Measurements from ENCODE around the gene NYNRIN. TPM values are rescaled to one million over a fixed set of nuclear protein-coding genes. Genes with fewer than 3 reads are reported as not detected.

Gene NYNRIN
- total RNA-seq, 4 donors from 2014 or later = 18.5 to 43.6 (median 29.8) TPM

DNA sequence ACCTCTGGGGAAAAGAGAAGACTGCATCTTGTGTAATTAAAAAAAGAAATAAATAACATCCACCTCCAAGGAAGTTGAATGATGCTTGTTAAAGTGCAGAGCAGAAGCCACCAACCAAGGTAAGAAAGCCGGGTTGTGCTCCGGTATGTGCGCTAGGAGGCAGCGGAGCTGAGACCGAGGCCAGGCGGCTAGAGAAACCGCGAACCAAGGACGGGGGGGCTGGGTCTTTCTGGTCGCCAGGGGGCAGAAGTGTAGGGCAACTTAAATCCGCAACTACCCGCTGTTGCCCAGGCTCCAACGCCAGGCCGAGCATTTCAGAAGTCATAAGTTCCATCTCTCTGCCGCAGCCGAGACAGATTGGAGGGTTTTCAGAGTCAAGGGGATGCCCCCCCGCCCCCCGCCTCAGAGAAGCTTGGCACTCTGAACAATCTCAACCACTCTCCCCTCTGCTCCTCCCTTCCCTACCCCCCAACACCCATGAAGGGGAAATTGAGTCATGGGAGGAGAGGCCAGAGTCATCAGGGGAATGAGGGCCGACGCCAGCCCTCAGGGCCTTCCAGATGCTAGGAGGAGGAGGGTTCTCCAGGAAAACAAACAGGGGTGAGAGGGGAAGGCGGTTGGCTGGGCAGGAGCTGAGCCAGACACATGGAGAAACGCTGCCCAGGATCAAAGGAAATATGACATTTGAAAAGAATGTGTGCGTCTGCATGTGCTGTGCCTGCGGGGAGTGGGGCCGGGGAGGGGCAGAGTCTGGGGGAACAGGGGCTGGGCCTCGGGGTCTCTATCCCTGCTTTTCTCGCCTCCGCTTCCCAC is 33.0 kb upstream of the NYNRIN start:
- TF ChIP-seq, protein P1, sequence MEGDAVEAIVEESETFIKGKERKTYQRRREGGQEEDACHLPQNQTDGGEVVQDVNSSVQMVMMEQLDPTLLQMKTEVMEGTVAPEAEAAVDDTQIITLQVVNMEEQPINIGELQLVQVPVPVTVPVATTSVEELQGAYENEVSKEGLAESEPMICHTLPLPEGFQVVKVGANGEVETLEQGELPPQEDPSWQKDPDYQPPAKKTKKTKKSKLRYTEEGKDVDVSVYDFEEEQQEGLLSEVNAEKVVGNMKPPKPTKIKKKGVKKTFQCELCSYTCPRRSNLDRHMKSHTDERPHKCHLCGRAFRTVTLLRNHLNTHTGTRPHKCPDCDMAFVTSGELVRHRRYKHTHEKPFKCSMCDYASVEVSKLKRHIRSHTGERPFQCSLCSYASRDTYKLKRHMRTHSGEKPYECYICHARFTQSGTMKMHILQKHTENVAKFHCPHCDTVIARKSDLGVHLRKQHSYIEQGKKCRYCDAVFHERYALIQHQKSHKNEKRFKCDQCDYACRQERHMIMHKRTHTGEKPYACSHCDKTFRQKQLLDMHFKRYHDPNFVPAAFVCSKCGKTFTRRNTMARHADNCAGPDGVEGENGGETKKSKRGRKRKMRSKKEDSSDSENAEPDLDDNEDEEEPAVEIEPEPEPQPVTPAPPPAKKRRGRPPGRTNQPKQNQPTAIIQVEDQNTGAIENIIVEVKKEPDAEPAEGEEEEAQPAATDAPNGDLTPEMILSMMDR (IDR thresholded peaks at IDR 0.05) = peak; percentile 86 to 87
- TF ChIP-seq POLR2AphosphoS5 (IDR thresholded peaks at IDR 0.05) = peak in 1 of 3 donors; percentile 21
- no peak for TF ChIP-seq POLR2A (IDR thresholded peaks at IDR 0.05)
- WGBS = 5% methylated on average over 28 of the region's 28 CpGs
- no peaks in the 10 kb centered on the region for H3K9me3 ChIP-seq
- no peaks in the 10 kb centered on the region for H3K36me3 ChIP-seq
- DNase-seq (ENCODE audit: low spot score in 2 of 2) = peak; percentile 93 to 94
- H3K4me3 ChIP-seq = peak overlapping the region; percentile 63
- H3K27me3 ChIP-seq = peaks cover 3% of the 10 kb centered on the region
- H3K27ac ChIP-seq = peak overlapping the region; percentile 94
- H3K4me1 ChIP-seq = peaks cover 46% of the 10 kb centered on the region

DNA sequence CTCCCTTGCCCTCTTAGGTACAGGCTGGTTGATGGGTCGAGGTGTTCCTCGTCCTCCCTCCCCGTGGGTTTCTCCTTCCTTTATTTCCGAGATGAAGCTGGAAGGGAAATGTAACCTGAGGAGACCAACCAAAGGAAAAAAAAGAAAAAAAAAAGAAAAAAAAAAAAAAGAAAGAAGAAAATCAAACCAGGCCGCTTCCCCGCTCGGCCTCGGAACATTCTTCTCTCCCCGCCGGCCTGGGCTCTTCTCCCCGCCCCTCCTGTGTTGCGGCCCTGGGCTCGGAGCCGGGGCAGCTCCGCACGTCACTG is 32.4 kb upstream of the NYNRIN start:
- H3K27me3 ChIP-seq = peaks cover 3% of the 10 kb centered on the region
- peak overlapping the region; percentile 63 for H3K4me3 ChIP-seq
- H3K27ac ChIP-seq = peak overlapping the region; percentile 94
- H3K9me3 ChIP-seq = no peaks in the 10 kb centered on the region
- DNase-seq (ENCODE audit: low spot score in 2 of 2) = no peak
- H3K4me1 ChIP-seq = peaks cover 46% of the 10 kb centered on the region
- no peaks in the 10 kb centered on the region for H3K36me3 ChIP-seq
- 2% methylated on average over 16 of the region's 16 CpGs for WGBS
- TF ChIP-seq POLR2AphosphoS5 (IDR thresholded peaks at IDR 0.05) (peak in 1 of 3 donors; percentile 45), EP300 (IDR thresholded peaks at IDR 0.05) (no peak), POLR2A (IDR thresholded peaks at IDR 0.05) (no peak)

DNA sequence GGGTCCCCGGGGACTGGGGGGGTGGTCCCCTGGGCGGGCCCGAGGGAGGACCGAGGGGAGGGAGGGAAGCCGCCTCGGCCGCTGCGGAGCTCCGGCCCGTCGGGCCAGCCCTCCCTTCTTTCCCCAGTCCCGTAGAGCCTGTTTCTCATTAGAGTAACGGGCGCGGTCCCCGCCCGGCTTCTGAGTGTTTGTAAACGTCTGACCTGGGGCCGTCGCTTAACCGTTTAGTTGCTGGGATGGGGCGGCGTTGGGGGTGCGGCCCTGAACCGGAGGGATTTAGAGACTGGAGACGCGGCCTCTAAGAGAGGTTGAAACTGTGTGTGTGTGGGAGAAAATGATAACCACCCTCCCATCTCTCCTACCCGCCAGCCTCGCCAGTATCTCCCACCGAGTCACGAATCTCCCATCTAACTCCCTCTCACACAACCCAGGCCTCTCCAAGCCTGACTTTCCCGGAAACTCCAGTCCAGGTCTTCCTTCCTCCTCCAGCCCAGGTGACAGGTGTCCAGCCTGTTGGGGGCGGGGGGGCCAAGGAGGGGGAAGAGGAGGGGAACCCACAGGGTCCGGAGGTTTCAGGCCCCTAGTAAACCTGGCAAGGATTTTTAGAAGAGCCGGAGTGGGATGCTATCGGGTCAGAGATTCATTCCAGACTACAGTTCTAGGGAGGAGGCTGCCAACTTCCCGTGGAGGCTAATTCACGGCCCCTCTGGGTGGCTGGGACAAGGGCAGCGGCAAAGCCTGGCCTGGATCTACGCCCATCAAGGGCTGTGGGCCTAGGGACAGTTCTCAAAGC is 31.9 kb upstream of the NYNRIN start:
- Histone ChIP-seq H3K27me3 (peaks cover 3% of the 10 kb centered on the region), H3K4me3 (peak overlapping the region; percentile 63), H3K4me1 (peaks cover 49% of the 10 kb centered on the region), H3K36me3 (peaks cover 2% of the 10 kb centered on the region), H3K9me3 (no peaks in the 10 kb centered on the region), H3K27ac (peak overlapping the region; percentile 94)
- TF ChIP-seq POLR2AphosphoS5 (IDR thresholded peaks at IDR 0.05) = peak in 2 of 3 donors; percentile 7 to 47
- TF ChIP-seq, protein P1 (IDR thresholded peaks at IDR 0.05) = no peak
- peak; percentile 95 for DNase-seq (ENCODE audit: low spot score in 2 of 2)
- 2% methylated on average over 17 of the region's 40 CpGs for WGBS

DNA sequence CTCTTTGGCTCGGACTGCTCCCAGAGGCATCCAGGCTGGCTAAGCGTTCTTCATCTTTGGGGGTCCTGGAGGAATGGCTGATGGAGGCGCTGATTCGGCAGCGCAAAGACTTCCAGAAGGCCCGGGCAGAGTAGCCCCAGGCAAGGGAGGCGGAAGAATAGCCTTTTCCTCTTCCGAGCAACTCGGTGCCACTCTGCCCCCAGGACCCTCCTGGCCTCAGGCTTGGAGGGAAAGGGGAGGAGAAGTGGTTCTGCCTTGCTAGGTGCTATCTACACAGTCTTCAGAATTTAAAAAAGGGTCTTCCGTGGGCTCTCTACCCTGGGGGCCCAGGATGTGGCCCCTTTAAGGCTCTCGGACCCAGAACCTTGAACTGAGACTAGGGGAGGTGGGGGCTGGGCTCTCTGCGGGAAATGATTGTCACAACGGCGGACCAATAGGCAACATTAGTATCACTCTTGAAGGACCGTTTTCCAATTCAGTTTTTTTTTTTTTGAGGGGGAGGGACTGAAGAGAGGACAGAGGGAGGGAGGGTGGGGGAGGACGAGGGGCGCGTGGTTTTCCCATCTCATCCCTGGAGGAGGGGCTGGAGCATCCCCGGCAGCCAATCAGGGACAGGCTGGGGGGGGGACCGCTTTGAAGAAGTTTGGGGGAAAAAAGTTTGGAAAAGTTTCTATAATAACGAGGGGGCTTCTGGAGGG is 31.1 kb upstream of the NYNRIN start, which contains the start of gene NFATC4:
Gene NFATC4 (plus strand): TSS at position 671 of the 698 bp plus-strand sequence. CDS start 157 bp downstream, outside the sequence.
- WGBS = 8% methylated on average over 16 of the region's 21 CpGs
- H3K4me3 ChIP-seq = peak within 1 kb of the TSS; percentile 63
- H3K4me1 ChIP-seq = peaks cover 49% of the 10 kb centered on the region
- H3K27ac ChIP-seq = peak within 1 kb of the TSS; percentile 94
- DNase-seq (ENCODE audit: low spot score in 2 of 2) = peak; percentile 86 to 88
- peaks cover 4% of the 10 kb centered on the region for H3K36me3 ChIP-seq
- no peaks in the 10 kb centered on the region for H3K9me3 ChIP-seq
- H3K27me3 ChIP-seq = peaks cover 3% of the 10 kb centered on the region
- TF ChIP-seq POLR2A (IDR thresholded peaks at IDR 0.05) = no peak
- no peak for TF ChIP-seq POLR2AphosphoS5 (IDR thresholded peaks at IDR 0.05)
- TF ChIP-seq EP300 (IDR thresholded peaks at IDR 0.05) = no peak
- TF ChIP-seq, protein P1 (IDR thresholded peaks at IDR 0.05) = no peak

DNA sequence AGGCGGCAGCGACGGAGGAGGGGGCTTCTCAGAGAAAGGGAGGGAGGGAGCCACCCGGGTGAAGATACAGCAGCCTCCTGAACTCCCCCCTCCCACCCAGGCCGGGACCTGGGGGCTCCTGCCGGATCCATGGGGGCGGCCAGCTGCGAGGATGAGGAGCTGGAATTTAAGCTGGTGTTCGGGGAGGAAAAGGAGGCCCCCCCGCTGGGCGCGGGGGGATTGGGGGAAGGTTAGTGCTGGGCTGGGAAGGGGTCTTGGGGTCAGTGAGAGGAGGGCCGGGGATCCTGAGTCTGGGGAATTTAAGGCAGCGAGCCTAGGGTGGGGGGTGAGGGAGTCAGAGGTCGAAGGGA is 30.6 kb upstream of the NYNRIN start:
- Histone ChIP-seq H3K4me3 (peak overlapping the region; percentile 63), H3K27me3 (peaks cover 3% of the 10 kb centered on the region), H3K36me3 (peaks cover 5% of the 10 kb centered on the region), H3K4me1 (peaks cover 49% of the 10 kb centered on the region), H3K9me3 (no peaks in the 10 kb centered on the region), H3K27ac (peak overlapping the region; percentile 94)
- DNase-seq (ENCODE audit: low spot score in 2 of 2) = no peak
- 5% methylated on average over 15 of the region's 15 CpGs for WGBS
- no peak for TF ChIP-seq POLR2AphosphoS5 (IDR thresholded peaks at IDR 0.05)
- no peak for TF ChIP-seq EP300 (IDR thresholded peaks at IDR 0.05)
- TF ChIP-seq, protein P1 (IDR thresholded peaks at IDR 0.05) = no peak
- TF ChIP-seq POLR2A (IDR thresholded peaks at IDR 0.05) = no peak
